H1 (cell line): ENCODE data around the gene FBLN5. TPM values are rescaled to one million over a fixed set of nuclear protein-coding genes. Genes with fewer than 3 reads are reported as not detected.

Experiments
- CTCF ChIA-PET: fragments of 300-600 bp; sonication (Branson Sonifier 250); formaldehyde crosslinking; loops from one replicate; lab custom pipeline; 2021; ENCODE audit not compliant: partially characterized antibody; lab: Charles Lee
- POLR2A ChIA-PET: fragments of 300-600 bp; sonication (Branson Sonifier 250); formaldehyde crosslinking; loops from one replicate; lab custom pipeline; 2021; ENCODE audit warnings: inconsistent platforms; ENCODE audit not compliant: partially characterized antibody; lab: Charles Lee
- DNase-seq, 2 experiments: peaks; one replicate each; pipeline versions ENCODE4 v3.0.0 to v3.0.0-alpha.2; 2010 to 2022; ENCODE audit warnings: low spot score in 2 of 2, low read depth in 1 of 2, mixed read lengths in 1 of 2
- FAIRE-seq: peaks from 2 replicates; lab custom pipeline; 2011; peaks lifted over from hg19 to GRCh38; lab: Jason Lieb, UNC
- H2AFZ ChIP-seq: 2 replicates; pipeline ENCODE4 v1.8.1; 2012; ENCODE audit warnings: low read length, inconsistent platforms
- H2AK5ac ChIP-seq: 2 replicates; pipeline ENCODE4 v1.6.1; 2013; ENCODE audit warnings: low read depth, low read length
- H2BK120ac ChIP-seq: replicated peaks from 2 replicates; pipeline ENCODE3; 2013; ENCODE audit warnings: low read depth, low read length, inconsistent platforms
- H2BK12ac ChIP-seq: 2 replicates; pipeline ENCODE4 v1.6.1; 2013; ENCODE audit warnings: low read depth, low read length
- H2BK15ac ChIP-seq: 2 replicates; pipeline ENCODE4 v1.6.1; 2013; ENCODE audit warnings: low read length
- H2BK20ac ChIP-seq: 2 replicates; pipeline ENCODE4 v1.6.1; 2013; ENCODE audit warnings: low read length
- H2BK5ac ChIP-seq: 2 replicates; pipeline ENCODE4 v1.6.1; 2013; ENCODE audit warnings: low read depth, low read length
- H3K14ac ChIP-seq: 2 replicates; pipeline ENCODE4 v1.6.1; 2013; ENCODE audit warnings: inconsistent platforms; ENCODE audit not compliant: insufficient read length
- H3K18ac ChIP-seq: 2 replicates; pipeline ENCODE4 v1.6.1; 2013; ENCODE audit warnings: low read length; ENCODE audit errors: extremely low read depth
- H3K23ac ChIP-seq: 2 replicates; pipeline ENCODE4 v1.6.1; 2013; ENCODE audit warnings: inconsistent platforms; ENCODE audit not compliant: insufficient read length
- H3K23me2 ChIP-seq: 2 replicates; pipeline ENCODE4 v1.6.1; 2013; ENCODE audit warnings: low read depth, low read length
- H3K27ac ChIP-seq: 2 replicates; pipeline ENCODE4 v1.6.1; 2011; ENCODE audit warnings: low read depth, low read length, inconsistent platforms
- H3K27me3 ChIP-seq, 4 experiments: replicated peaks in 1 of 4; 1 replicate in 1 of 4; 2 replicates in 3 of 4; pipeline versions ENCODE4 v1.6.1 to v1.8.1; 2011 to 2013; ENCODE audit warnings: low read length in 3 of 4, mild to moderate bottlenecking in 3 of 4, inconsistent platforms in 2 of 4, mixed read lengths in 2 of 4, moderate library complexity in 1 of 4; ENCODE audit not compliant: control insufficient read depth in 3 of 4, insufficient read depth in 3 of 4; ENCODE audit errors: extremely low read depth in 1 of 4
- H3K36me3 ChIP-seq, 4 experiments: 2 replicates each; pipeline versions ENCODE4 v1.6.1 to v1.8.1; 2011 to 2013; ENCODE audit warnings: mild to moderate bottlenecking in 4 of 4, low read length in 3 of 4, moderate library complexity in 2 of 4, control low read depth in 1 of 4, inconsistent platforms in 1 of 4; ENCODE audit not compliant: insufficient read depth in 4 of 4, control insufficient read depth in 2 of 4
- H3K4ac ChIP-seq: replicated peaks from 2 replicates; pipeline ENCODE3; 2013; ENCODE audit warnings: low read length, low read depth, mixed read lengths, inconsistent platforms; ENCODE audit not compliant: insufficient read length
- H3K4me1 ChIP-seq, 4 experiments: replicated peaks in 1 of 4; 1 replicate in 1 of 4; 2 replicates in 3 of 4; pipeline versions ENCODE4 v1.6.1 to v1.8.1; 2011 to 2013; ENCODE audit warnings: low read length in 3 of 4, inconsistent platforms in 2 of 4, mixed read lengths in 1 of 4; ENCODE audit not compliant: insufficient read depth in 4 of 4, control insufficient read depth in 3 of 4
- H3K4me2 ChIP-seq, 2 experiments: 2 replicates each; pipeline versions ENCODE4 v1.6.1 to v1.8.1; 2011 to 2013; ENCODE audit warnings: low read depth in 2 of 2, low read length in 2 of 2, control low read depth in 1 of 2, inconsistent platforms in 1 of 2, mild to moderate bottlenecking in 1 of 2; ENCODE audit not compliant: insufficient read depth in 1 of 2
- H3K4me3 ChIP-seq, 4 experiments: fragments of 200-600, 300-600 bp in 1 of 4; sonication (generic), shearing (Covaris generic), sonication (Bioruptor Twin) in 1 of 4; 2 replicates each; pipeline versions ENCODE4 v1.5.1 to v1.8.1; 2011 to 2016; ENCODE audit warnings: low read length in 4 of 4, low read depth in 3 of 4, control low read depth in 2 of 4, inconsistent platforms in 2 of 4, mild to moderate bottlenecking in 2 of 4, mixed read lengths in 1 of 4, moderate library complexity in 1 of 4; ENCODE audit not compliant: insufficient read depth in 2 of 4; ENCODE audit errors: extremely low read depth in 1 of 4
- H3K56ac ChIP-seq: replicated peaks from 2 replicates; pipeline ENCODE3; 2013; ENCODE audit warnings: low read depth, mild to moderate bottlenecking, mixed read lengths, low read length, inconsistent platforms; ENCODE audit not compliant: insufficient read length
- H3K79me1 ChIP-seq: 2 replicates; pipeline ENCODE4 v1.6.1; 2013; ENCODE audit warnings: low read depth, low read length, control low read depth
- H3K79me2 ChIP-seq, 2 experiments: 2 replicates each; pipeline versions ENCODE4 v1.6.1 to v1.8.1; 2012 to 2013; ENCODE audit warnings: low read length in 2 of 2, mild to moderate bottlenecking in 2 of 2, inconsistent platforms in 1 of 2; ENCODE audit not compliant: insufficient read depth in 2 of 2, control insufficient read depth in 1 of 2
- H3K9ac ChIP-seq, 4 experiments: replicated peaks in 1 of 4; 1 replicate in 1 of 4; 2 replicates in 3 of 4; pipeline versions ENCODE4 v1.6.1 to v1.8.1; 2011 to 2013; ENCODE audit warnings: low read depth in 3 of 4, low read length in 3 of 4, control low read depth in 2 of 4, mild to moderate bottlenecking in 2 of 4, moderate library complexity in 2 of 4, inconsistent platforms in 1 of 4; ENCODE audit errors: extremely low read depth in 1 of 4
- H3K9me3 ChIP-seq, 2 experiments: 2 replicates each; pipeline versions ENCODE4 v1.6.1 to v1.8.1; 2012 to 2013; ENCODE audit warnings: mild to moderate bottlenecking in 2 of 2, moderate library complexity in 2 of 2, control low read depth in 1 of 2, inconsistent platforms in 1 of 2, low read depth in 1 of 2, low read length in 1 of 2, mixed read lengths in 1 of 2; ENCODE audit not compliant: insufficient read depth in 2 of 2
- H4K20me1 ChIP-seq, 2 experiments: replicated peaks in 1 of 2; 2 replicates each; pipeline versions ENCODE3 to v1.8.1; 2011 to 2013; ENCODE audit warnings: inconsistent platforms in 2 of 2, low read length in 2 of 2, mild to moderate bottlenecking in 1 of 2; ENCODE audit not compliant: insufficient read depth in 2 of 2, control insufficient read depth in 1 of 2
- H4K5ac ChIP-seq: 2 replicates; pipeline ENCODE4 v1.6.1; 2013; ENCODE audit warnings: low read length, low read depth, mixed read lengths, inconsistent platforms; ENCODE audit not compliant: insufficient read length
- H4K8ac ChIP-seq: 2 replicates; pipeline ENCODE4 v1.8.0; 2013; ENCODE audit warnings: mild to moderate bottlenecking, moderate library complexity, low read length, inconsistent platforms; ENCODE audit not compliant: insufficient read depth; ENCODE audit errors: extremely low read depth
- H4K91ac ChIP-seq: replicated peaks from 2 replicates; pipeline ENCODE3; 2013; ENCODE audit warnings: low read length, mixed read lengths, inconsistent platforms; ENCODE audit not compliant: insufficient read length
- ATF2 ChIP-seq: IDR thresholded peaks from 2 replicates; pipeline ENCODE4 v1.6.1; 2012; ENCODE audit warnings: low read length, inconsistent platforms
- ATF3 ChIP-seq: IDR thresholded peaks from 2 replicates; pipeline ENCODE4 v1.6.1; 2011; ENCODE audit warnings: low read depth, mild to moderate bottlenecking, low read length; ENCODE audit not compliant: insufficient read depth
- BRCA1 ChIP-seq: IDR thresholded peaks from 2 replicates; pipeline ENCODE4 v1.6.1; 2012; ENCODE audit warnings: low read depth, low read length, improper control_type of control experiment
- CREB1 ChIP-seq: IDR thresholded peaks from 2 replicates; pipeline ENCODE4 v1.6.1; 2012; ENCODE audit warnings: inconsistent platforms
- JUND ChIP-seq: IDR thresholded peaks from 2 replicates; pipeline ENCODE4 v1.6.1; 2011; ENCODE audit warnings: mild to moderate bottlenecking, improper control_type of control experiment, low read length
- NANOG ChIP-seq: IDR thresholded peaks from 2 replicates; pipeline ENCODE4 v1.6.1; 2011; ENCODE audit warnings: low read length, low read depth, mild to moderate bottlenecking, inconsistent platforms; ENCODE audit not compliant: insufficient read depth, poor library complexity, severe bottlenecking
- PHF8 ChIP-seq: fragments of 200-600 bp; sonication (generic); conservative IDR thresholded peaks from 2 replicates; pipeline ENCODE4 v1.7.1; 2012; ENCODE audit warnings: low read depth, mild to moderate bottlenecking, inconsistent platforms, low read length, moderate library complexity
- POU5F1 ChIP-seq: IDR thresholded peaks from 2 replicates; pipeline ENCODE4 v1.6.1; 2011; ENCODE audit warnings: low read depth, mild to moderate bottlenecking, low read length, moderate library complexity
- RXRA ChIP-seq: IDR thresholded peaks from 2 replicates; pipeline ENCODE4 v1.6.1; 2011; ENCODE audit warnings: low read depth, mild to moderate bottlenecking, low read length, moderate library complexity; ENCODE audit not compliant: insufficient read depth
- SP2 ChIP-seq: IDR thresholded peaks from 2 replicates; pipeline ENCODE4 v1.6.1; 2012; ENCODE audit warnings: mild to moderate bottlenecking, low read length, inconsistent platforms
- SP4 ChIP-seq: IDR thresholded peaks from 2 replicates; pipeline ENCODE4 v1.6.1; 2012; ENCODE audit warnings: low read length, inconsistent platforms
- SRF ChIP-seq: IDR thresholded peaks from 2 replicates; pipeline ENCODE4 v1.6.1; 2011; ENCODE audit warnings: mild to moderate bottlenecking, low read depth, low read length, moderate library complexity
- TAF1 ChIP-seq: IDR thresholded peaks from 2 replicates; pipeline ENCODE4 v1.6.1; 2011; ENCODE audit warnings: mild to moderate bottlenecking, low read depth, low read length
- ZNF274 ChIP-seq: IDR thresholded peaks from 2 replicates; pipeline ENCODE4 v1.7.0; 2012; ENCODE audit warnings: low read length, borderline replicate concordance; ENCODE audit errors: extremely low read depth
- WGBS, 2 experiments: shearing (Covaris generic) in 1 of 2; methylation state at CpG; one replicate each; pipeline versions ENCODE4 v1.1.6 to v1.1.7; 2013 to 2015; ENCODE audit warnings: low lambda C conversion rate in 2 of 2, mixed read lengths in 2 of 2, inconsistent platforms in 1 of 2, low coverage in 1 of 2, missing lambda C conversion rate in 1 of 2; ENCODE audit not compliant: insufficient replicate concordance in 2 of 2, insufficient coverage in 1 of 2, insufficient read length in 1 of 2; ENCODE audit errors: extremely low coverage in 1 of 2, missing lambda C conversion rate in 1 of 2; 5-methylcytosine and 5-hydroxymethylcytosine counted together
- polyA plus RNA-seq, 7 experiments: library from polyadenylated mRNA; depleted of rRNA in 3 of 7; stranded (reverse) in 5 of 7; unstranded in 2 of 7; fragments of >200 nt in 5 of 7; fragments of 200-250 nt in 2 of 7; gene quantifications; 1 replicate in 5 of 7; 2 replicates in 1 of 7; 4 replicates in 1 of 7; pipeline versions ENCODE4 v1.2.1 to v1.2.3, GENCODE V29; 2011 to 2013; ENCODE audit warnings: missing spikeins in 2 of 7, mixed read lengths in 2 of 7
- total RNA-seq: library from RNA; stranded (reverse); fragmentation: NEBNext Ultra II Directional; extraction: Animal tissue kit (Norgen Biotek cat#: 25700); gene quantifications from 2 replicates; pipeline ENCODE4 v1.2.1, GENCODE V29; 2021

FBLN5 gene
- total and polyA plus RNA-seq, 2 of the 8 experiments (the other 6 are each of a cell fraction or from before 2014, with no cell fraction given): 0.88 to 3.5 TPM

- Histone ChIP-seq H2BK12ac (no peak overlapping the region), H3K27ac (no peak overlapping the region), H4K5ac (no peak overlapping the region), H3K36me3 (no peaks in the 10 kb centered on the region), H3K9ac (no peak overlapping the region), H2BK120ac (no peak overlapping the region), H2AK5ac (no peak overlapping the region), H3K4me2 (no peak overlapping the region), H2BK15ac (no peak overlapping the region), H3K79me2 (no peaks in the 10 kb centered on the region), H3K23me2 (no peaks in the 10 kb centered on the region), H3K4ac (no peak overlapping the region), H2BK5ac (no peak overlapping the region), H3K27me3 (no peaks in the 10 kb centered on the region), H3K18ac (no peak overlapping the region), H3K79me1 (no peaks in the 10 kb centered on the region), H2AFZ (no peak overlapping the region), H4K91ac (no peak overlapping the region), H3K4me1 (no peaks in the 10 kb centered on the region), H3K56ac (no peak overlapping the region), H4K8ac (no peak overlapping the region), H2BK20ac (no peak overlapping the region), H3K4me3 (no peak overlapping the region), H3K23ac (no peak overlapping the region), H3K14ac (no peak overlapping the region), H4K20me1 (no peaks in the 10 kb centered on the region), H3K9me3 (no peaks in the 10 kb centered on the region)
- DNase-seq (no peak), FAIRE-seq (no peak)
- WGBS, 2 experiments: 87% methylated on average over 1 of the region's 1 CpG; no CpG with 5 or more reads in 1 of the 2 experiments
- CTCF ChIA-PET: no interaction called here
- POLR2A ChIA-PET: no interaction called here
- TF ChIP-seq ZNF274: no peak
- no peak for TF ChIP-seq PHF8
- no peak for TF ChIP-seq SRF
- no peak for TF ChIP-seq NANOG
- no peak for TF ChIP-seq JUND
- TF ChIP-seq RXRA: no peak
- no peak for TF ChIP-seq POU5F1
- TF ChIP-seq ATF2: no peak
- TF ChIP-seq CREB1: no peak
- TF ChIP-seq SP2: no peak
- TF ChIP-seq BRCA1: no peak
- no peak for TF ChIP-seq ATF3
- TF ChIP-seq TAF1: no peak
- TF ChIP-seq SP4: no peak
Measured at GRCh38 chr14:91955168-91955567, 7.7 kb upstream of the FBLN5 start.
